GM18511 (cell line): ENCODE data around the gene PLA2G5.

Experiments
- ATAC-seq: cut with Tn5 transposase; IDR thresholded peaks from one replicate; pipeline ENCODE4 v1.9.1; 2021; ENCODE audit warnings: mild to moderate bottlenecking, moderate library complexity; ENCODE audit not compliant: unreplicated experiment

PLA2G5 gene

DNA sequence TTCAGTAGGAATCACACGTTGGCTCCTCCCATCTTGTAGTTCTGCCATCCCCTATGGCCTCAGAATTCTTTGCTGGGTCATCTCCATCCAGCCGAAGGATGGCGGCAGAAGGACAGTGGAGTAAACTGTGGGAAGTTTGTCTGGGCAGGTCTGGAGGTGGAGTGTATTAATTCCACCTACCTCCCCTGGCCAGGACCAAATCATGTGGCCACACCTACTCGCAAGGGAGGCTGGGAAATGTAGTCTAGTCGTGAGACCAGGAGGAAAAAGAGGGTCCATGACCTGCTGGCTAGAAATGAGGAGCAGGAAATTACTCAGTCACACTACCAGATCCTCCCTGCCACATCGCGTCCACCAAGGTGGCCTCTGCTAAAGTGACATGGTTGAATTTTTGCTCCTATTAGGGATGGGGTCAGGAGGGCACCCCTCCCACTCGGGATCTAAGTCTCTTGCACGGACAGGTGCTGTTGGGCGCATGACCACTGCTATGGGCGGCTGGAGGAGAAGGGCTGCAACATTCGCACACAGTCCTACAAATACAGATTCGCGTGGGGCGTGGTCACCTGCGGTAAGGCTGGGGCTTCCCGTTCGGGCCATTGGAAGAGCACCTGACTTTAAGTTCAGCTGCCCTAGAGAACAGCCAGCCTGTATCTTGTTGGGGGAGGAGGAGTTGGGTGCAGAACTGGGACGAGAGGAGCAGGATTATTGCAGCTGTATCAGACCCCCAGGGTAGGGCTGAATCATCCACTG, 19.5 kb downstream of the PLA2G5 start:
- no peak for ATAC-seq

DNA sequence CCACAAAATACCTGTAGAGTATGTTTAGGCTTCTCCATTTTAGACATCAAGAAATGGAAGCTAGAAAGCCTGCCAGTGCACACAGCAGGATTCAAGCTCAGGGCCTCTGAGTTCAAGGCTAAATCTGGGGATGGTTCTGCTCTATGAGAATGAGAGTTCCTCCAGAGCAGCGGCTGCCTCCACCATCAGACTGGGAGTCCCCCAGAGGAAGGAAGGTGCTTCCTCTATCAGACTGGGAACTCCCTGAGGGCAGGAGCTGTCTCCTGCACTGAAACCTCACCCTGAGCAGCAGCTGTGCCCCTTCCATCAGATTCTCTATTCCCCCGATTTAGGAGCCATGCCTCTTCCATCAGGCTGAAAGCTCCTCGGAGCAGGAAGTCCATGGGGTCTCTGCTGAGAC, 20.1 kb downstream of the PLA2G5 start:
- ATAC-seq = no peak

DNA sequence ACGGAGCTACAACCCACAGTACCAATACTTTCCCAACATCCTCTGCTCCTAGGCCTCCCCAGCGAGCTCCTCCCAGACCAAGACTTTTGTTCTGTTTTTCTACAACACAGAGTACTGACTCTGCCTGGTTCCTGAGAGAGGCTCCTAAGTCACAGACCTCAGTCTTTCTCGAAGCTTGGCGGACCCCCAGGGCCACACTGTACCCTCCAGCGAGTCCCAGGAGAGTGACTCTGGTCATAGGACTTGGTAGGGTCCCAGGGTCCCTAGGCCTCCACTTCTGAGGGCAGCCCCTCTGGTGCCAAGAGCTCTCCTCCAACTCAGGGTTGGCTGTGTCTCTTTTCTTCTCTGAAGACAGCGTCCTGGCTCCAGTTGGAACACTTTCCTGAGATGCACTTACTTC, 20.6 kb downstream of the PLA2G5 start:
- ATAC-seq = no peak

DNA sequence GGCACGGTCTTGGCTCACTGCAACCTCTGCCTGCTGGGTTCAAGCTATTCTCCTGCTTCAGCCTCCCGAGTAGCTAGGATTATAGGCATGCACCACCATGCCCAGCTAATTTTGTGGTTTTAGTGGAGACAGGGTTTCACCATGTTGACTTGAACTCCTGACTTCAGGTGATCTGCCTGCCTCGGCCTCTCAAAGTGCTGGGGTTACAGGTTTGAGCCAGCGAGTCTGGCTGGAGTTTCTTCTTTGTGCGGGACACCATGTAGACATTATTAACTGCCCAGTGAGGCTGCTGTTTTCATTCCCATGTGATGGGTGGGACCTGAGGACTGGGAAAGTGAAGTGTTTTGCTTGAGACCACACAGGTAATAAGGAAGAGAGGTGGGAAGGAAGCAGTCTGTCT, 23.3 kb downstream of the PLA2G5 start:
- ATAC-seq = no peak

DNA sequence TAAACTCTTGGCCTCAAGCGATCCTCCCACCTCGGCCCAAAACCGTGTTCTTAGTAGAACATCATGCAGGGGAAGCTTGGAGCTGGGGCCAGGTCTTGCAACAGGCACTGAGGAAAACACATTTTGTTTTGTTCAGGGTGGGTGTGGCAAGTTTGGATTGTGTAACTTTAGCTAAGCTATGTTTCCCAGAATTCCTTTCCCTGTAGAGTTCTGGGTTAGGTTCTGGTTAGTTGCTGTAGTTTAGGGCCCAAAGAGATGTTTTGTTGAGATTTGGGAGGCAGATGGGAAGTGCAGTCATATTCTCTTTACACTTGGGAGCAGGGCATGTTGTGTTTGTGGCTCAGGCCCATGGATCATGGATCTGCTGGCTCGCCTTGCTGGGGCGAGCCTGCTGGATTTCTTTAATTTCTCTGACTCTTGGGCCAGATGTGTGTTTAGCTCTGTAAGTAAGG, 24.0 kb downstream of the PLA2G5 start:
- ATAC-seq = no peak

DNA sequence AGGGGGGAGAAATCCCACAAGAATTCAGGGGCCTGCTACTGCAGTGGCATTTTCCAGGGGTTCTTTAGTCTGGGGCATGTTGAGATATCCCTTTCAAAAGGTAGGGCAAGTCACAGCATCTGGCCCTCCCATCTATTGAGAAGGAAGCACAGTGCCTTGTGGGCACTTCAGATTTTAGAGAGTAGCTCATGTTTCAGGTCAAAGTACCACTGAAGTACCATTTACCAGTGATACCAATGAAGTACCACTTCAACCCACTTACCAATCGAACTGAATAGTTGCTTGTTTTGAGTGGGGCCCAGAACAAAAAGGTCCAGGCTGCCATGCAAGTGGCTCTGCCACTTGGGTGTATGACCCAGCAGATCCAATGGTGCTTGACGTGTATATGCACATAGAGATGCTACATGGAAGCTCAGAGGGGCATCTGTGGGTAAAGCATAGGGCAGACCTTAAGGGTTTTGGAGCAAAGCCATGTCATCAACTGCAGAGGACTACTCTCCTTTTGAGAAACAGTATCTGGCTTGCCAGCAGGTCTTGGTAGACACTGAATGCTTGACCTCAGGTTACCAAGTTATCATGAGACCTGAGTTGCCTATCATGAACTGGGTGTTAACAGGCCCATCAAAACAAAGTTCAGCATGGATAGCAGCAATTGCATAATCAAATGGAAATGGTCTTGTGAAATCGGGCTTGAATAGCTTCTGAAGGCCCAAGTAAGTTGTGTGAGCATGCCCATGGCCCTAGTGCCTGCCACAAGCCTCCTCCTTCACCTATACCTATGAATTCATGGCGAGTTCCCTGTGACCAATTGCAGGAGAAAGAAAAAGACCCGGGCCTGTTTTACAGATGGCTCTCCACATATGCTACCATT, 25.8 kb downstream of the PLA2G5 start:
- no peak for ATAC-seq

DNA sequence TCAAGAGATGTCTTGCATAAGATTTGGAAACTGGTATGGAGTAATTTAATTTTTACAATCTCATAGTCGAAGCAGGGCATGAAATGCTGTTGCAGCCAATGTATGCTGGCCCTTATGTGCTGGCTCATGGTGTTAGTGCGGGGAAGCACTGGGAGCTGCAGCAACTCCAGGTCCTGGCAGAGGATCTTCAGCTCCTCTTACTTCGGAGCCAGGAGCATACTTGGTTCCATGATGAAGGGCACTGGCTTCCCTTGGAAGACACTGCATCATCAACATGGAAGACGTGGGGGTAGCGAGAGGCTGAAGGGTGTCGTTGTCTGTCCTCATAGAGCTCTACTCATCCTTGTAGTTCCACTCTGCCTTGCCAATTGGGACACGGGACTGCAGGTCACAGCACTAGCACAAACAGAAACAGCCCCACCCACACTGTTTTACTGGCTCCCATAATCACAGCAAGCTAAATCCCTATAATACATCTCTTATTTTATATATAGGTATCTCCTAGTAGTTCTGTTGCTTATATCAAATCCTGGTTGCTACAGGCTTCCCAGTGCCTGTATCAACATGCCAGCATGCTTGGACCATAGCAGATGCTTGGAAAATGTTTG, 26.9 kb downstream of the PLA2G5 start:
- ATAC-seq = no peak

DNA sequence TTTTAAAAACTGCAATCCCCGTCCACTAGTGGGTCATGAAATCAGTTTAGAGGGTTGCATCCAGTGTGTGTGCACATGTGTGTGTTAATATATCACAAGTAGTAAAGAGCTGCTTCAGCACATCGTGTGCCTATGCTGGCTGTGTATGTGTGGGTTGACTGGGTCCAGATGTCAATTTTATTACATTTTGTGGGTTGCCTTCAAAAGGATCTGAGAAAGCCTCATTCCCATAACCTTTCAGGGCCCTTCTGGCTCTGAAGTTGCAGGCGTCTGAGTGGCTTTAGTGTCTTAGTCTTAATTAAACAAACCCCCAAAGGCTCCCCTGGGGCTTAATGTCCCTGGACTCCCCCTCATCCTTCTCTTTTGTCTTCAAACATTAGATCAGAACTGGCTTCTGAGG, 29.5 kb downstream of the PLA2G5 start:
- no peak for ATAC-seq

DNA sequence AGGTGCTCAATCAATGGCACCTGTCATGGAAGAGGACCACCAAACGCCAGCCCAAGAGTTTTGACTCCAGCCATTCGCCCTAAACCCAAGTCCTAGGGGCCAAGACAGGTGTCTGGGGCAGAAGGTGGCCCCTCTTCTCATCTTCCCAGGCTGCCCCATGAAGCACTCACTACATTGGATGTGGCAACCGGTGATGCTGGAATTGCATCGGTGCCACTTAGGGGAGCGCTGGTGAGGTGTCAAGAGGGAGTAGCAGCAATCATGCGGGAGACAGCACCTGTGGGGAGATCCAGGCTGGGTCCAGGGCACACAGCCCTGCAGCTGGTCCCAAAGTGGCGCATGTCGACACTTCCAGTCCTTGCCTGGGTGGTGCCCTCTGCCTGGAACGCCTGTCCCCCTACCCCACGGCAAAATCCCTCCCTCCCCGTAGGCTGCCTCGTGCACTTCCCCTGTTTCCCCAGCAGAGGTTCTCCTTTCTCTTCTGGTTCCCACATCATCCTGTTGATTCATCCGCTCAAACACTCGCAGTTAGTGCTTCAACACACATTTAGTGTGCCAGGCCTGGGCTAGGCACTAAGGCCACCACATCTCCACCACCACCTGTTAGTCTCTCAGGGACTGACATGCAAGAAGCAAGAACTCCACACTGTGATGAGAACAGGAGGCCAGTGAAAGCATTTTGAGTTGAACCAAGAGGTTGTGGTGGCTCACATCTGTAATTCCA, 30.8 kb downstream of the PLA2G5 start:
- no peak for ATAC-seq

DNA sequence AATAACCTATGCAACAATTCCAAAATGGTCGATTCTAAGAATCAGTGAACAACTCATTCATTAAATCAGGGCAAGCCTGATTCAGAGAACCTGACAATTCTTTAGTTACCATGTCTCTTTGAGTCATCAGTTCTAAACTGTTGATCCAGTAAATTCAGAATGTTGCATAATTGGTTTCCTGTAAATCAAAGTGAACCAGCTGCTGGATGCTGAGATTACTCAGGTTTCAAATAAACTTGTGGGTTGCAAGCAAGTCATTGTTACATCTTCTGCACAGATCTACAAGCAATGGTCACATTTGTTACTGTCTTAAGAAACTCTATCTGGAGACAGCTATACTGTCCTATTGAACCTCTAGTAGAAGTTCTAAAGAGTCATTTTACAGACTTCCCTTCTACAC, 32.9 kb downstream of the PLA2G5 start:
- ATAC-seq = no peak

DNA sequence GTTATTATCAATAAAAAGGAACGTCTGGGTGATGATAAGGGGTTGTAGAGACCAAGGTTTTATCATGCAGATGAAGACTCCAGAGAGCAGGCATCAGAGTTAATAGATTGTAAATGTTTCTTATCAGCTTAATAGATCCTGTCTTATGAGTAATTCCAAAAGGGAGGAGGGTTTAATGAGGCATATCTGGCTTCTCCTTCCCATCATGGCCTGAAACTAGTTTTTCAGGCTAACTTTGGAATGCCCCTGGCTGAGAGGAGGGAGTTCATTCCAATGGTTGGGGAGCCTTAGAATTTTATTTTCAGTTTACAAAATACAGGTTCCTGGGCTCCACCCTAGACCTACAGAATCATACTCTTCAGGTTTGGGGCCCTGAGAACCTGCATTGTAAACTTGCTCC, 35.9 kb downstream of the PLA2G5 start:
- no peak for ATAC-seq

DNA sequence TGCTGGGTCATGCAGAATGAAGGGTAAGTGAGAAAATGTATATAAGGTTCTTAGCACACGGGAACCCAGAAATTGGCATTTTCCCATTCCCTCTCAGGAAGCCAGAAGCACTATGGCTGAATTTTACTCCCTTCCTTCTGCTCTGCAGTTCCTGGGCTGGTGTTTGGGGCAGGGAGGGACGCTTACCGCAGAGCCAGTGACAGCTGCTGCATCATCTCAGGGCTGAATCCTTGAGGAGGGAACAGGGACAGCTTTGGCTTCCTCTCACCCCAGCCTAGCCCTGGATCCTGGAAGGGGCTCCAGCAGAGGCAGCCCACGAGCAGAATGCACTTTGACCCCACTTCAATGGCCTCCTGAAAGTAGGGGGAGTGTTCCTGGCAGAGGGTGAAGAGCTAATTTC, 37.4 kb downstream of the PLA2G5 start:
- no peak for ATAC-seq

DNA sequence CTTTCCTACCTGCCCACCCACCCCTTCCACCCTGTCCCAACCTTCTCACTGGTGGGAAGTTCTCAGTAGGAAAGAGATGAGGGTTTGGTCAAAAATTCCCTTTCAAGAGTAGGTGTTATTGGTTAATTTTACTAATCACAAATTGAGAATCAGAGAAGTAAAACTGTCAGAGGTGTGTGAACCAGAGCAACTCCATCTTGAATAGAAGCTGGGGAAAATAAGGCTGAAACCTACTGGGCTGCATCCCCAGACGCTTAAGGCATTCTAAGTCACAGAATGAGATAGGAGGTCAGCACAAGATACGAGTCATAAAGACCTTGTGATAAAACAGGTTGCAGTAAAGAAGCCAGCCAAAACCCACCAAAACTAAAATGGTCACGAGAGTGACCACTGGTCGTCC, 37.8 kb downstream of the PLA2G5 start:
- ATAC-seq = no peak

DNA sequence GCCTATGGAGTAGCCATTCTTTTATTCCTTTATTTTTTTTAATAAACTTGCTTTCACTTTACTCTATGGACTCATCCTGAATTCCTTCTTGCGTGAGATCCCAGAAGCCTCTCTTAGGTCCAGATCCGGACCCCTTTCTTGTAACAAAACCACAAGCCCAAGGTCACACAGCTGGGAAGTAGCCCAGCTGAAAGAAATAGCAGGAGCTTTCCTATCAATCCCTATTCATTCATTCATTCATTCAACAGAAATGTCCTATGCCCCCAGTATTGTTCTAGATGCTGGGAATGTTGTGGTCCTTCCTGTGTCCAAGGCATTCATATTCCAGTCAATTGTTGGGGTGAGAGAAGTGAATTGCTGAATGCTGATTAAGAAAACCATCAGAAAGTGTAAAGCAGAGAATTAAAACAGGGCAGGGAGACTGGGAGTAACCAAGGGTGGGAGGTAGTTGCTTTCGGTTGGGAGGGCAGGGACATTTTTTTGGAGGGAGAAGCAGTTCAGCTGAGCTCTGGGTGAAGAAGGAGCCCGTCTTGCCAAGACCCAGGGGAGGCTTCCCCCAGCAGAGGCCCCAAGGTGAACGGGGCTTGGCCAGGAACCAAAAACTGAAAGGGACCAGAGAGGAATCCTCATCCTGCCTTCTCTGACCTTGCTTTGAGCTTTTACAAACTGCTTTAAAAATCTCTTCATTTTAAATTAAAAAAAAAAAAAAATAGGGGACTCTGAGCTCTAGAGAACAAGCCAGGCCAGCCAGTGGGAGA, 38.6 kb downstream of the PLA2G5 start:
- ATAC-seq = no peak

DNA sequence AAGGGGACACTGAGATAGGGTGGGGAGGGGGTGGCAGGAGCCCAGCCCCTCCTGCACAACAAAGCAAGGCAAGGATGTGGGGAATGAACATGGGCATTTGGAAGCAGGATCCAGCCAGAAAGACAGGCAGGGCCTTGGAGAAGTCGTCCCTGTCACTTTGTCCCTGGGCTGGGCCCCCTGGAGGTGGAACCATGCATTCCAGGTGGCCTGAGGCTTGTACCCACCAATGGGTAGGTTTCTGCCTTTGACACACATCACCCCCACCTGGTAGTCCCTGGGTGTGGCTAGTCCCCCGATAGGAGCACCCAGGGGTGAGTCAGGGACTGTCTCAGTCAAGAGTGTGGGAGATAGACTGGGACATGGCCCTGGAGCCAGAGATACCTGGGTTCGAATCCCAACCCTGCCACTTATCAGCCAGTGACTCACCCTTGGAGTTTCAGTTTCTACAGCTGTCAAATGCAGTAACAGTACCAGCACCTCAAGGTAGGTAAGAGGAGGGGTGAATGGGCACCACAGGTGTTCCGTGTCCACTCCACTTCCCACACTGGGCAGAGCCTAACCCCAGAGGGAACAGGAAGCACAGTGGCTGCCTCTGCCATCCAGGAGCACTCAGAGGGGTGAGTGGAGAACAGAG, 39.3 kb downstream of the PLA2G5 start:
- no peak for ATAC-seq

DNA sequence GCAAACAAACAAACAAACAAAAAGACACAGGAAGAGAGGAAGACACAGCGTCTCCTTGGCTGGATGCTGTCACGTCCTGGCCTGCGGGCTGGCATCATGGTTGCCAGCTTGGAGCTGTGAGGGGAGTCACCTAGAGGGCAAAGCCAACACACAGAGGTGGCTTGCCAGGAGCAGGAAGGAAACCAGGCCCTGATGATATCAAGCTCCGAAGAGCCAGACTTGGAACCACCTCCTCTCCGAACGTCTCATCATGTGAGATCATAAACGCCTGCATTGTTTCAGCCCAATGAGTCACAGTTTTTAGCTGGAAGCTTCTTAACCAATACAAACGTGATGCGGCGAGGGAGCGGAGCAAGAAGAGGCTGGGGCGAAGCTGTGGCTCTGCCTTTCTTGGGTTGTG, 40.7 kb downstream of the PLA2G5 start:
- ATAC-seq = no peak

DNA sequence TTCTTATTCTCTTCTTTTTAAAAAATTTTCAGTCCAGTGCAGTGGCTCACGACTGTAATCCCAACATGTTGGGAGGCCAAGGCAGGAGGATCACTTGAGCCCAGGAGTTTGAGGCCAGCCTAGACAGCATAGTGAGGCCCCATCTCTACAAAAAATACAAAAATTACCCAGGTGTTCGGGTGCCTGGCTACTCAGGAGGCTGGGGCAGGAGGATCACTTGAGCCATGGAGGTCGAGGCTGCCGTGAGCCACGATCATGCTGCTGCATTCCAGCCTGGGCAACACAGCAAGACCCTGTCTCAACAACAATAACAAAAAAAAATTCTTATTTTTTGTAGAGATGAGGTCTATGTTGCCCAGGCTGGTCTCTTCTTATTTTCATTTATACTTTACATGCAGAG, 41.5 kb downstream of the PLA2G5 start:
- ATAC-seq = no peak

DNA sequence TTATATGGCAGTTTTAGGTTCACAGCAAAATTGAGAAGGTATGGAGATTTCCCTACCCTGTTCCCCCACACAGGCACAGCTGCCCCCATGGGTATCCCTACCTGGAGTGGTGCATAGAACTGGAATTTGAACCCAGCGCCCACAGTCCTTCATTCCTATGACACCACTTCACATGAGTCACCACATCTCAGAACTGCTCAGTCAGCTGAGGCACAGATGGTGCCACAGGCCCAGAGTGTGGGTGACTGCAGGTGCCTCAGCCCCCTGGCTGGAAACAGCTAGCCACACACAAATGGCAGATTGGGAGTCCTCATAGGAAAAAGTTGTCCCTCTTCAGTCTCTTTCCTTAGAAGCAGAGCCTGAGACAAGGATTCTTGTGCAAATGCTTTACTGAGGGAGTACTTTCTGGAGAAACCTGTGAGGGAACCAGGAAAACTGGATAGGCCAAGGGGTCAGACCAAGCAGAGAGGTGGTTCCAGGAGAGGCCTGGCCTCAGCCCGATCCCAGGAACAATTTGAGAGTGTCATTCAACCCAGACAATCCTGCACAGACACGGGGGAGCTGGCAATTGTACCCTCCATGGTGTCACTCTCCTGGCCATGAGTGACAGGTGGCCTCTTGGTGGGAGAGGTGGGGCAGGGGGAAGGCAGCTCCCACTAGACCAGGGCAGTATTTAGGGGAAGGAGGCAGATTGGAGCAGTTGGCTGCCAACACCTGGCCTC, 42.4 kb downstream of the PLA2G5 start:
- no peak for ATAC-seq

DNA sequence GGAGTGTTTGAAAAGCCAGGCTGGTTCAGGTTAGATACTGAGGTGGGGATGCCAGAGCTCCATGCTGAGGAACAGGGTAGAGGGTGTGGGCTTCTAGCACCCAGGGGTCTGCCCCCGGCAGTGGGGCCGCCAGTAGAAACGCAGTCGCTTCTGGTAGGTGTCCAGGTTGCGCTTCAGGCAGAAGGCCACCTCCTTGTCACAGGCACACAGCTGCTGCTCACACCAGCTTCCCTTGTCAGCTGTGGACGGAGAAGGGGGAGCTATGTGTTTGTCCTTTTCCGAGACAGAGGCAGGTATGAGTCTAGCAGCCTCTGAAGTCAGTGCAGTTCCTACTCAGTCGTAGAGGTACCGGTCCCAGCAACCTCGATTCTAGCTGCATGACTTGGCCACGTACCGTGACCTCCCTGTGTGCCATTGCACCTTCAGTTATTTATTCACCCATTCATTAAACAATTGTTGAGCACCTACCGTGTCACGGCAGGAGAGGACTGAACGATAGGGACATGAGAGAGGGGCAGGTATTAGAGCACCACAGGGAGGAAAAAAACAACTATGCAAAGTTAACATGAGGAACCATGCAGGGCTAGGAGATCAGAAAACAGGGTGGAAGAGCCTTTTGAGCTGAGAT, 44.1 kb downstream of the PLA2G5 start:
- ATAC-seq = no peak
